Progenitor cell of endocrine pancreas (in vitro differentiated cells): ENCODE measurements around the gene DIAPH2. TPM values are rescaled to one million over a fixed set of nuclear protein-coding genes. Genes with fewer than 3 reads are reported as not detected.
"Not testable (repeated sequence)": the region's sequence is repeated elsewhere in the genome, so short reads cannot be mapped to it uniquely, and the experiment has no call there.

Experiments used
- DNase-seq: peaks from one replicate; pipeline ENCODE4 v3.0.0; 2021; ENCODE audit warnings: low spot score; ENCODE audit not compliant: unreplicated experiment
- H3K27ac Mint-ChIP-seq: 2 replicates; pipeline ENCODE4 v1.8.0; 2021; ENCODE audit warnings: mild to moderate bottlenecking, moderate library complexity, mixed read lengths
- H3K27me3 Mint-ChIP-seq: 2 replicates; pipeline ENCODE4 v1.8.0; 2021; ENCODE audit warnings: mixed read lengths
- H3K36me3 Mint-ChIP-seq: 2 replicates; pipeline ENCODE4 v1.8.0; 2022; ENCODE audit warnings: mixed read lengths; ENCODE audit not compliant: insufficient read depth
- H3K4me1 Mint-ChIP-seq: 2 replicates; pipeline ENCODE4 v1.8.0; 2021; ENCODE audit warnings: low read depth, mixed read lengths
- H3K4me3 Mint-ChIP-seq: 2 replicates; pipeline ENCODE4 v1.8.0; 2021; ENCODE audit warnings: low read depth, mild to moderate bottlenecking, moderate library complexity, mixed read lengths
- H3K9me3 Mint-ChIP-seq: 2 replicates; pipeline ENCODE4 v1.8.0; 2021; ENCODE audit warnings: low read depth, mixed read lengths
- CTCF ChIP-seq: fragments of 200-600 bp; sonication (generic); IDR thresholded peaks from one replicate; pipeline ENCODE4 v1.5.0; 2021; ENCODE audit warnings: antibody characterized with exemption, mild to moderate bottlenecking; ENCODE audit not compliant: unreplicated experiment
- total RNA-seq: library from RNA; stranded (reverse); gene quantifications from 2 replicates; pipeline ENCODE4 v1.2.1, GENCODE V29; 2021

The DIAPH2 gene
- total RNA-seq, 1 donor from 2014 or later: 29.7 TPM

- no peak for DNase-seq
- Mint-ChIP-seq H3K36me3 (no peaks in the 10 kb centered on the region), H3K4me1 (peaks cover 23% of the 10 kb centered on the region), H3K27me3 (no peaks in the 10 kb centered on the region), H3K27ac (no peak overlapping the region), H3K4me3 (no peak overlapping the region), H3K9me3 (no peaks in the 10 kb centered on the region)
- no peak for TF ChIP-seq CTCF
Observed at GRCh38 chrX:96835660-96836289, 151.1 kb downstream of the DIAPH2 start.

- Mint-ChIP-seq H3K27me3 (no peaks in the 10 kb centered on the region), H3K27ac (no peak overlapping the region), H3K9me3 (no peaks in the 10 kb centered on the region), H3K4me3 (no peak overlapping the region), H3K4me1 (peaks cover 23% of the 10 kb centered on the region), H3K36me3 (no peaks in the 10 kb centered on the region)
- no peak for TF ChIP-seq CTCF
- no peak for DNase-seq
Observed at GRCh38 chrX:96837808-96838207, 153.2 kb downstream of the DIAPH2 start.

- no peak for DNase-seq
- Mint-ChIP-seq H3K4me1 (peaks cover 23% of the 10 kb centered on the region), H3K4me3 (no peak overlapping the region), H3K27ac (no peak overlapping the region), H3K36me3 (no peaks in the 10 kb centered on the region), H3K9me3 (no peaks in the 10 kb centered on the region), H3K27me3 (no peaks in the 10 kb centered on the region)
- TF ChIP-seq CTCF: no peak
Observed at GRCh38 chrX:96838537-96838936, 153.9 kb downstream of the DIAPH2 start.

- peak overlapping the region; percentile 30 for H3K27ac Mint-ChIP-seq
- no peaks in the 10 kb centered on the region for H3K27me3 Mint-ChIP-seq
- H3K4me3 Mint-ChIP-seq: no peak overlapping the region
- no peak for DNase-seq
- H3K9me3 Mint-ChIP-seq: no peaks in the 10 kb centered on the region
- no peaks in the 10 kb centered on the region for H3K36me3 Mint-ChIP-seq
- peaks cover 13% of the 10 kb centered on the region for H3K4me1 Mint-ChIP-seq
- no peak for TF ChIP-seq CTCF
Observed at GRCh38 chrX:96841325-96841724, 156.7 kb downstream of the DIAPH2 start.

GRCh38 chrX:96841866-96842265, 157.2 kb downstream of the DIAPH2 start:
- H3K27me3 Mint-ChIP-seq, H3K4me3 Mint-ChIP-seq, H3K9me3 Mint-ChIP-seq, DNase-seq, H3K36me3 Mint-ChIP-seq, H3K27ac Mint-ChIP-seq: not testable (repeated sequence)
- peaks cover 13% of the 10 kb centered on the region for H3K4me1 Mint-ChIP-seq

- Mint-ChIP-seq H3K4me1 (peaks cover 4% of the 10 kb centered on the region), H3K27me3 (no peaks in the 10 kb centered on the region), H3K27ac (no peak overlapping the region), H3K4me3 (no peak overlapping the region), H3K36me3 (no peaks in the 10 kb centered on the region), H3K9me3 (no peaks in the 10 kb centered on the region)
- peak; percentile 31 for TF ChIP-seq CTCF
- no peak for DNase-seq
Observed at GRCh38 chrX:96843566-96843965, 158.9 kb downstream of the DIAPH2 start.
